HepG2 (cell line): ENCODE results near the gene TM2D1. TPM values are rescaled to one million over a fixed set of nuclear protein-coding genes. Genes with fewer than 3 reads are reported as not detected.

Source experiments
- FOXA3 ChIP-seq: IDR thresholded peaks from 2 replicates; pipeline ENCODE4 v1.6.1; 2016; ENCODE audit warnings: missing genetic modification reagents, missing compliant biosample characterization
- FOXP1 ChIP-seq, 2 experiments: fragments of 450-650 bp in 1 of 2; IDR thresholded peaks; 2 replicates each; pipeline ENCODE4 v1.6.1; 2017 to 2018; ENCODE audit warnings: antibody characterized with exemption in 1 of 2
- HMG20A ChIP-seq: IDR thresholded peaks from 2 replicates; pipeline ENCODE4 v1.6.1; 2016; ENCODE audit warnings: borderline replicate concordance
- JARID2 ChIP-seq: sonication (generic); formaldehyde crosslinking; IDR thresholded peaks from 2 replicates; pipeline ENCODE4 v1.8.1; 2023; ENCODE audit warnings: missing genetic modification reagents, inconsistent platforms; ENCODE audit not compliant: insufficient replicate concordance
- MAFK ChIP-seq, 2 experiments: IDR thresholded peaks in 1 of 2; conservative IDR thresholded peaks in 1 of 2; 2 replicates each; pipeline ENCODE4 v1.6.1; 2011; ENCODE audit warnings: improper control_type of control experiment in 2 of 2, low read length in 2 of 2
- MED1 ChIP-seq: sonication (generic); formaldehyde crosslinking; IDR thresholded peaks from 2 replicates; pipeline ENCODE4 v1.4.0; 2020; ENCODE audit warnings: missing genetic modification reagents
- PRMT3 ChIP-seq: sonication (generic); formaldehyde crosslinking; IDR thresholded peaks from 2 replicates; pipeline ENCODE4 v1.8.1; 2022; ENCODE audit warnings: low read depth, mild to moderate bottlenecking, moderate library complexity, missing genetic modification reagents, borderline replicate concordance
- RBM39 ChIP-seq: fragments of 200-400 bp; formaldehyde crosslinking; IDR thresholded peaks from one replicate; pipeline ENCODE4 v1.6.1; 2018; ENCODE audit warnings: antibody characterized with exemption, mild to moderate bottlenecking, low read depth, low read length; ENCODE audit not compliant: poor library complexity, severe bottlenecking
- SIX1 ChIP-seq: sonication (generic); formaldehyde crosslinking; IDR thresholded peaks from 2 replicates; pipeline ENCODE4 v1.4.0; 2020; ENCODE audit warnings: missing genetic modification reagents, borderline replicate concordance
- SOX6 ChIP-seq, 2 experiments: fragments of 450-650 bp in 1 of 2; sonication (generic) in 1 of 2; formaldehyde crosslinking in 1 of 2; IDR thresholded peaks; 2 replicates each; pipeline versions ENCODE4 v1.4.0 to v1.6.1; 2017 to 2020; ENCODE audit warnings: antibody characterized with exemption in 1 of 2, mild to moderate bottlenecking in 1 of 2, missing genetic modification reagents in 1 of 2
- SP2 ChIP-seq: sonication (generic); formaldehyde crosslinking; IDR thresholded peaks from 2 replicates; pipeline ENCODE4 v1.5.1; 2020; ENCODE audit warnings: mild to moderate bottlenecking, missing genetic modification reagents
- ZKSCAN1 ChIP-seq: fragments of 150-350 bp; IDR thresholded peaks from 2 replicates; pipeline ENCODE4 v1.6.1; 2014; ENCODE audit warnings: low read length
- ZNF468 ChIP-seq: sonication (generic); formaldehyde crosslinking; IDR thresholded peaks from 2 replicates; pipeline ENCODE4 v1.8.0; 2022; ENCODE audit warnings: mild to moderate bottlenecking, moderate library complexity, missing genetic modification reagents
- ZSCAN21 ChIP-seq: sonication (generic); formaldehyde crosslinking; IDR thresholded peaks from 2 replicates; pipeline ENCODE4 v1.8.0; 2022; ENCODE audit warnings: mild to moderate bottlenecking, missing genetic modification reagents, moderate library complexity, borderline replicate concordance
- polyA plus RNA-seq, 8 experiments: library from polyadenylated mRNA; depleted of rRNA in 3 of 8; stranded (reverse) in 7 of 8; unstranded in 1 of 8; fragments of >200 nt; fragmentation: Illumina TruSeq in 4 of 8; extraction: Trizol in 4 of 8; gene quantifications; 2 replicates each; pipeline versions ENCODE4 v1.2.1 to v1.2.3, GENCODE V29; 2011 to 2016; ENCODE audit warnings: low read depth in 4 of 8, missing spikeins in 1 of 8, mixed read lengths in 1 of 8; ENCODE audit not compliant: insufficient read depth in 1 of 8
- total RNA-seq, 5 experiments: library from RNA; depleted of rRNA; stranded (reverse); fragments of >200 nt; fragmentation: Illumina TruSeq; extraction: Trizol; gene quantifications; 2 replicates each; pipeline ENCODE4 v1.2.3, GENCODE V29; 2016; ENCODE audit warnings: low read depth in 1 of 5
- TF ChIP-seq, protein P1 (sequence below): sonication (generic); formaldehyde crosslinking; IDR thresholded peaks from 2 replicates; pipeline ENCODE4 v1.5.0; 2020; ENCODE audit warnings: mild to moderate bottlenecking, missing genetic modification reagents, borderline replicate concordance
- TF ChIP-seq, protein P2 (sequence below): sonication (generic); formaldehyde crosslinking; conservative IDR thresholded peaks from 2 replicates; pipeline ENCODE4 v1.4.0; 2020; ENCODE audit warnings: mild to moderate bottlenecking, missing genetic modification reagents, moderate library complexity
- TF ChIP-seq, protein P3 (sequence below): sonication (generic); formaldehyde crosslinking; IDR thresholded peaks from 2 replicates; pipeline ENCODE4 v1.4.0; 2020; ENCODE audit warnings: missing genetic modification reagents, borderline replicate concordance

Gene TM2D1
- total and polyA plus RNA-seq, 2 of the 13 experiments (the other 11 are each of a cell fraction or from before 2014, with no cell fraction given) = 26.6 to 49.0 TPM

- TF ChIP-seq, protein P1, sequence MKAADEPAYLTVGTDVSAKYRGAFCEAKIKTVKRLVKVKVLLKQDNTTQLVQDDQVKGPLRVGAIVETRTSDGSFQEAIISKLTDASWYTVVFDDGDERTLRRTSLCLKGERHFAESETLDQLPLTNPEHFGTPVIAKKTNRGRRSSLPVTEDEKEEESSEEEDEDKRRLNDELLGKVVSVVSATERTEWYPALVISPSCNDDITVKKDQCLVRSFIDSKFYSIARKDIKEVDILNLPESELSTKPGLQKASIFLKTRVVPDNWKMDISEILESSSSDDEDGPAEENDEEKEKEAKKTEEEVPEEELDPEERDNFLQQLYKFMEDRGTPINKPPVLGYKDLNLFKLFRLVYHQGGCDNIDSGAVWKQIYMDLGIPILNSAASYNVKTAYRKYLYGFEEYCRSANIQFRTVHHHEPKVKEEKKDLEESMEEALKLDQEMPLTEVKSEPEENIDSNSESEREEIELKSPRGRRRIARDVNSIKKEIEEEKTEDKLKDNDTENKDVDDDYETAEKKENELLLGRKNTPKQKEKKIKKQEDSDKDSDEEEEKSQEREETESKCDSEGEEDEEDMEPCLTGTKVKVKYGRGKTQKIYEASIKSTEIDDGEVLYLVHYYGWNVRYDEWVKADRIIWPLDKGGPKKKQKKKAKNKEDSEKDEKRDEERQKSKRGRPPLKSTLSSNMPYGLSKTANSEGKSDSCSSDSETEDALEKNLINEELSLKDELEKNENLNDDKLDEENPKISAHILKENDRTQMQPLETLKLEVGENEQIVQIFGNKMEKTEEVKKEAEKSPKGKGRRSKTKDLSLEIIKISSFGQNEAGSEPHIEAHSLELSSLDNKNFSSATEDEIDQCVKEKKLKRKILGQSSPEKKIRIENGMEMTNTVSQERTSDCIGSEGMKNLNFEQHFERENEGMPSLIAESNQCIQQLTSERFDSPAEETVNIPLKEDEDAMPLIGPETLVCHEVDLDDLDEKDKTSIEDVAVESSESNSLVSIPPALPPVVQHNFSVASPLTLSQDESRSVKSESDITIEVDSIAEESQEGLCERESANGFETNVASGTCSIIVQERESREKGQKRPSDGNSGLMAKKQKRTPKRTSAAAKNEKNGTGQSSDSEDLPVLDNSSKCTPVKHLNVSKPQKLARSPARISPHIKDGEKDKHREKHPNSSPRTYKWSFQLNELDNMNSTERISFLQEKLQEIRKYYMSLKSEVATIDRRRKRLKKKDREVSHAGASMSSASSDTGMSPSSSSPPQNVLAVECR (CRISPR knock-in tag) = no peak
- TF ChIP-seq ZNF468 (CRISPR knock-in tag) (no peak), PRMT3 (no peak), JARID2 (no peak), SOX6 (IDR thresholded peaks at IDR 0.05) (no peak), SOX6 (CRISPR knock-in tag; IDR thresholded peaks at IDR 0.05) (peak; percentile 95), SIX1 (0 out of 2 replicates have a peak, but pooled peaks have one; percentile 17), FOXP1 (IDR thresholded peaks at IDR 0.05) (no peak), FOXP1 (CRISPR knock-in tag; IDR thresholded peaks at IDR 0.05) (peak; percentile 11; the same call in 1 of the 2 replicates), SP2 (CRISPR knock-in tag) (no peak), RBM39 (no peak), MED1 (CRISPR knock-in tag) (no peak; the same call in 1 of the 2 replicates), MAFK (conservative IDR thresholded peaks at IDR 0.05 in 1 of 2, IDR thresholded peaks at IDR 0.05 in 1 of 2; ENCODE audit: low read length in 2 of 2) (peak in 1 of 2 experiments; percentile 24; a peak in 1 of 4 replicates), ZKSCAN1 (no peak), FOXA3 (CRISPR knock-in tag) (peak; percentile 31; the same call in 1 of the 2 replicates), HMG20A (no peak), ZSCAN21 (no peak)
- TF ChIP-seq, protein P2, sequence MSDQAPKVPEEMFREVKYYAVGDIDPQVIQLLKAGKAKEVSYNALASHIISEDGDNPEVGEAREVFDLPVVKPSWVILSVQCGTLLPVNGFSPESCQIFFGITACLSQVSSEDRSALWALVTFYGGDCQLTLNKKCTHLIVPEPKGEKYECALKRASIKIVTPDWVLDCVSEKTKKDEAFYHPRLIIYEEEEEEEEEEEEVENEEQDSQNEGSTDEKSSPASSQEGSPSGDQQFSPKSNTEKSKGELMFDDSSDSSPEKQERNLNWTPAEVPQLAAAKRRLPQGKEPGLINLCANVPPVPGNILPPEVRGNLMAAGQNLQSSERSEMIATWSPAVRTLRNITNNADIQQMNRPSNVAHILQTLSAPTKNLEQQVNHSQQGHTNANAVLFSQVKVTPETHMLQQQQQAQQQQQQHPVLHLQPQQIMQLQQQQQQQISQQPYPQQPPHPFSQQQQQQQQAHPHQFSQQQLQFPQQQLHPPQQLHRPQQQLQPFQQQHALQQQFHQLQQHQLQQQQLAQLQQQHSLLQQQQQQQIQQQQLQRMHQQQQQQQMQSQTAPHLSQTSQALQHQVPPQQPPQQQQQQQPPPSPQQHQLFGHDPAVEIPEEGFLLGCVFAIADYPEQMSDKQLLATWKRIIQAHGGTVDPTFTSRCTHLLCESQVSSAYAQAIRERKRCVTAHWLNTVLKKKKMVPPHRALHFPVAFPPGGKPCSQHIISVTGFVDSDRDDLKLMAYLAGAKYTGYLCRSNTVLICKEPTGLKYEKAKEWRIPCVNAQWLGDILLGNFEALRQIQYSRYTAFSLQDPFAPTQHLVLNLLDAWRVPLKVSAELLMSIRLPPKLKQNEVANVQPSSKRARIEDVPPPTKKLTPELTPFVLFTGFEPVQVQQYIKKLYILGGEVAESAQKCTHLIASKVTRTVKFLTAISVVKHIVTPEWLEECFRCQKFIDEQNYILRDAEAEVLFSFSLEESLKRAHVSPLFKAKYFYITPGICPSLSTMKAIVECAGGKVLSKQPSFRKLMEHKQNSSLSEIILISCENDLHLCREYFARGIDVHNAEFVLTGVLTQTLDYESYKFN (CRISPR knock-in tag) = peak; percentile 74
- TF ChIP-seq, protein P3, sequence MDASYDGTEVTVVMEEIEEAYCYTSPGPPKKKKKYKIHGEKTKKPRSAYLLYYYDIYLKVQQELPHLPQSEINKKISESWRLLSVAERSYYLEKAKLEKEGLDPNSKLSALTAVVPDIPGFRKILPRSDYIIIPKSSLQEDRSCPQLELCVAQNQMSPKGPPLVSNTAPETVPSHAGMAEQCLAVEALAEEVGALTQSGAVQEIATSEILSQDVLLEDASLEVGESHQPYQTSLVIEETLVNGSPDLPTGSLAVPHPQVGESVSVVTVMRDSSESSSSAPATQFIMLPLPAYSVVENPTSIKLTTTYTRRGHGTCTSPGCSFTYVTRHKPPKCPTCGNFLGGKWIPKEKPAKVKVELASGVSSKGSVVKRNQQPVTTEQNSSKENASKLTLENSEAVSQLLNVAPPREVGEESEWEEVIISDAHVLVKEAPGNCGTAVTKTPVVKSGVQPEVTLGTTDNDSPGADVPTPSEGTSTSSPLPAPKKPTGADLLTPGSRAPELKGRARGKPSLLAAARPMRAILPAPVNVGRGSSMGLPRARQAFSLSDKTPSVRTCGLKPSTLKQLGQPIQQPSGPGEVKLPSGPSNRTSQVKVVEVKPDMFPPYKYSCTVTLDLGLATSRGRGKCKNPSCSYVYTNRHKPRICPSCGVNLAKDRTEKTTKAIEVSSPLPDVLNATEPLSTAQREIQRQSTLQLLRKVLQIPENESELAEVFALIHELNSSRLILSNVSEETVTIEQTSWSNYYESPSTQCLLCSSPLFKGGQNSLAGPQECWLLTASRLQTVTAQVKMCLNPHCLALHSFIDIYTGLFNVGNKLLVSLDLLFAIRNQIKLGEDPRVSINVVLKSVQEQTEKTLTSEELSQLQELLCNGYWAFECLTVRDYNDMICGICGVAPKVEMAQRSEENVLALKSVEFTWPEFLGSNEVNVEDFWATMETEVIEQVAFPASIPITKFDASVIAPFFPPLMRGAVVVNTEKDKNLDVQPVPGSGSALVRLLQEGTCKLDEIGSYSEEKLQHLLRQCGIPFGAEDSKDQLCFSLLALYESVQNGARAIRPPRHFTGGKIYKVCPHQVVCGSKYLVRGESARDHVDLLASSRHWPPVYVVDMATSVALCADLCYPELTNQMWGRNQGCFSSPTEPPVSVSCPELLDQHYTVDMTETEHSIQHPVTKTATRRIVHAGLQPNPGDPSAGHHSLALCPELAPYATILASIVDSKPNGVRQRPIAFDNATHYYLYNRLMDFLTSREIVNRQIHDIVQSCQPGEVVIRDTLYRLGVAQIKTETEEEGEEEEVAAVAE (CRISPR knock-in tag) = no peak
Observed at GRCh38 chr1:61752921-61753389, 28.0 kb upstream of the TM2D1 start (continued).
